Testis (tissue), 3 donors: ENCODE data around the gene SDK1. TPM values are rescaled to one million over a fixed set of nuclear protein-coding genes. Genes with fewer than 3 reads are reported as not detected.

Experiments
- DNase-seq: peaks from one replicate; pipeline ENCODE4 v3.0.0-alpha.2; 2019
- H3K27ac ChIP-seq, 2 donors: fragments of 200-600 bp; sonication (generic); one replicate each; pipeline ENCODE4 v1.5.1; 2019
- H3K27me3 ChIP-seq: fragments of 200-600 bp; sonication (generic); one replicate; pipeline ENCODE4 v1.5.1; 2019
- H3K36me3 ChIP-seq: fragments of 200-600 bp; sonication (generic); one replicate; pipeline ENCODE4 v1.5.1; 2017; ENCODE audit warnings: low read depth; ENCODE audit errors: missing control alignments
- H3K4me1 ChIP-seq: fragments of 200-600 bp; sonication (generic); one replicate; pipeline ENCODE4 v1.5.1; 2019
- H3K4me3 ChIP-seq, 2 donors: fragments of 200-600 bp; sonication (generic); one replicate each; pipeline ENCODE4 v1.5.1; 2017 to 2019
- H3K9me3 ChIP-seq: fragments of 200-600 bp; sonication (generic); one replicate; pipeline ENCODE4 v1.5.1; 2017
- CTCF ChIP-seq, 3 experiments: fragments of 450-650 bp in 2 of 3; fragments of 200-600 bp in 1 of 3; sonication (generic) in 1 of 3; IDR thresholded peaks; one replicate each; pipeline ENCODE4 v1.5.1; 2016 to 2019; ENCODE audit warnings: antibody characterized with exemption in 3 of 3, mild to moderate bottlenecking in 2 of 3, moderate library complexity in 1 of 3
- POLR2A ChIP-seq: fragments of 450-650 bp; IDR thresholded peaks from one replicate; pipeline ENCODE4 v1.6.1; 2017; ENCODE audit warnings: antibody characterized with exemption, mild to moderate bottlenecking, moderate library complexity
- WGBS, 2 donors: methylation state at CpG; one replicate each; pipeline ENCODE4 v1.1.5; 2018; 5-methylcytosine and 5-hydroxymethylcytosine counted together
- intact Hi-C: fragments of 100-400 bp; cut with DNase I; formaldehyde crosslinking; loops from one replicate; pipeline ENCODE4 v1.15.1; 2023; ENCODE audit warnings: low total_unique reads
- polyA plus RNA-seq: library from polyadenylated mRNA; stranded (reverse); fragments of 350-450 nt; fragmentation: Illumina TruSeq; extraction: RNeasy Lipid Tissue Mini Kit (QIAGEN cat#74804); gene quantifications from one replicate; pipeline ENCODE4 v1.2.3, GENCODE V29; 2014; ENCODE audit warnings: low read depth, low replicate concordance; ENCODE audit not compliant: insufficient read depth
- total RNA-seq, 2 donors: library from RNA; depleted of rRNA; stranded (reverse); fragments of >200 nt; gene quantifications; one replicate each; pipeline ENCODE4 v1.2.3, GENCODE V29; 2016

Gene SDK1
- total and polyA plus RNA-seq, 3 donors from 2014 or later: 20.0 to 36.2 (median 24.9) TPM

- no peaks in the 10 kb centered on the region for H3K9me3 ChIP-seq
- H3K4me1 ChIP-seq: no peaks in the 10 kb centered on the region
- no peak overlapping the region for H3K4me3 ChIP-seq
- DNase-seq: no peak
- WGBS, 2 donors: 86 to 90% methylated on average over 3 of the region's 3 CpGs
- TF ChIP-seq CTCF (IDR thresholded peaks at IDR 0.05) (no peak), POLR2A (no peak)
- intact Hi-C loops: no loop called here
- no peaks in the 10 kb centered on the region for H3K27me3 ChIP-seq
- no peak overlapping the region for H3K27ac ChIP-seq
- no peaks in the 10 kb centered on the region for H3K36me3 ChIP-seq
These were observed 672.2 kb downstream of the SDK1 start for GRCh38 chr7:3973264-3973663.

GRCh38 chr7:3974329-3974728 lies 673.3 kb downstream of the SDK1 start:
- H3K4me1 ChIP-seq: no peaks in the 10 kb centered on the region
- no peak overlapping the region for H3K27ac ChIP-seq
- WGBS, 2 donors: 93% methylated on average over 19 of the region's 19 CpGs
- TF ChIP-seq CTCF (IDR thresholded peaks at IDR 0.05) (no peak), POLR2A (no peak)
- intact Hi-C loops: no loop called here
- H3K27me3 ChIP-seq: no peaks in the 10 kb centered on the region
- no peaks in the 10 kb centered on the region for H3K36me3 ChIP-seq
- H3K9me3 ChIP-seq: no peaks in the 10 kb centered on the region
- no peak overlapping the region for H3K4me3 ChIP-seq
- DNase-seq: no peak

- WGBS, 2 donors: 97 to 99% methylated on average over 6 of the region's 6 CpGs
- Histone ChIP-seq H3K9me3 (no peaks in the 10 kb centered on the region), H3K4me3 (no peak overlapping the region), H3K27me3 (no peaks in the 10 kb centered on the region), H3K4me1 (no peaks in the 10 kb centered on the region), H3K36me3 (no peaks in the 10 kb centered on the region), H3K27ac (no peak overlapping the region)
- intact Hi-C loops: no loop called here
- TF ChIP-seq CTCF (IDR thresholded peaks at IDR 0.05) (no peak), POLR2A (no peak)
- no peak for DNase-seq
These were observed 674.3 kb downstream of the SDK1 start for GRCh38 chr7:3975371-3975770.

- Histone ChIP-seq H3K27me3 (no peaks in the 10 kb centered on the region), H3K4me1 (no peaks in the 10 kb centered on the region), H3K4me3 (no peak overlapping the region), H3K36me3 (no peaks in the 10 kb centered on the region), H3K27ac (no peak overlapping the region), H3K9me3 (no peaks in the 10 kb centered on the region)
- no peak for TF ChIP-seq POLR2A
- TF ChIP-seq CTCF (IDR thresholded peaks at IDR 0.05): no peak
- 93 to 96% methylated on average over 10 to 11 of the region's 12 CpGs for WGBS, 2 donors
- intact Hi-C loops: no loop called here
- no peak for DNase-seq
These were observed 676.3 kb downstream of the SDK1 start for GRCh38 chr7:3977391-3977790.

GRCh38 chr7:3978839-3979238 lies 677.8 kb downstream of the SDK1 start:
- DNase-seq: no peak
- H3K4me3 ChIP-seq: no peak overlapping the region
- TF ChIP-seq POLR2A (no peak), CTCF (IDR thresholded peaks at IDR 0.05) (no peak)
- WGBS, 2 donors: 90 to 95% methylated on average over 8 of the region's 8 CpGs
- H3K27me3 ChIP-seq: no peaks in the 10 kb centered on the region
- no peak overlapping the region for H3K27ac ChIP-seq
- no peaks in the 10 kb centered on the region for H3K9me3 ChIP-seq
- H3K4me1 ChIP-seq: no peaks in the 10 kb centered on the region
- no peaks in the 10 kb centered on the region for H3K36me3 ChIP-seq
- intact Hi-C loops: no loop called here
